ENCODE measurements around the gene FBXL13. TPM values are rescaled to one million over a fixed set of nuclear protein-coding genes. Genes with fewer than 3 reads are reported as not detected.
"Not testable (repeated sequence)": the region's sequence is repeated elsewhere in the genome, so short reads cannot be mapped to it uniquely, and the experiment has no call there.

The FBXL13 gene
- total RNA-seq, 1 experiment from 2014 or later, result 0.63 TPM

- DNase-seq (ENCODE audit: low read depth), result not testable (repeated sequence)
Observed at GRCh38 chr7:102769657-102770192, 304.9 kb downstream of the FBXL13 start.

- peak; percentile 8 for DNase-seq (ENCODE audit: low read depth)
Observed at GRCh38 chr7:102763295-102763905, 311.2 kb downstream of the FBXL13 start.

Other genes starting within 250 kb of the FBXL13 start
- 1,139 and 1,308 TPM in 2 replicates for gene LRRC17, start 161.8 kb downstream of the FBXL13 start, total RNA-seq (2014; rRNA removed)
- 52.6 and 52.8 TPM in 2 replicates for gene ARMC10, start 344 bp upstream of the FBXL13 start, total RNA-seq (2014; rRNA removed)
- 4.5 and 7.0 TPM in 2 replicates for gene NAPEPLD, start 74.3 kb upstream of the FBXL13 start, total RNA-seq (2014; rRNA removed)
- gene PMPCB, start 222.6 kb upstream of the FBXL13 start, total RNA-seq (2014; rRNA removed), result 69.6 and 88.5 TPM in 2 replicates

Data from LHCN-M2 (cell line).